NCI-H526 (cell line): ENCODE data around the gene DGLUCY.
"Not testable (repeated sequence)": the region's sequence is repeated elsewhere in the genome, so short reads cannot be mapped to it uniquely, and the experiment has no call there.

Source experiments
- DNase-seq, 2 experiments: peaks; one replicate each; lab custom pipeline; 2025; lab: John Stamatoyannopoulos, UW

Gene DGLUCY

DNA sequence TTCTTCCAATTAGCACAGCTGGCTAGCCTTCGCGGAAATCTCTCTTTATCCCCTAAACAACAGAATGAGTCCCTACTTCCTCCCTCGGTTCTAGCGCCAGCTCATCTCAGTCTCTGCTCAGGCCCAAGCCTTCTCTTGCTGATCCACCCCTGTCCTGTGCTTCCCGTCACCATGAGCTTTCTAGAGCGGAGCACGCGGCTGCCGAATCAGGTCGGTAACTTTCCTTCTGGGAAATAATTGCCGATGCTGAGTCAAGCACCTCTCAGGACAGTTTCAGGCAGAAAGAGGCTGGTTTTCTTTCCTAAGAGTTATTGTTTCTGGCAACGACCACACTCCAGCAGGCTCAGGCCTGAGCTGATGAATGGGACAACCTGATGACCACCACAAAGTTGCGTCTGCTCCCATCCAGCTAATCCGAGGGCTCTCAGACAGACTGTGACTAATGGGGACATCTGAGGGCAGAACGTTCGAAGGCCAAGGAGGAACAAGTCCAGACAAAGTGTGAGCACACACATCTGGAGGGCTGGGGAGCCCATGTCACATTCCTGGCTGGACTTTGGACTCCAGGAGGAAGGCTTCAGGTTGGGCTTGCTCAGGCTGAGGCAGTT is 144.2 kb downstream of the DGLUCY start:
- no peak for DNase-seq

DNA sequence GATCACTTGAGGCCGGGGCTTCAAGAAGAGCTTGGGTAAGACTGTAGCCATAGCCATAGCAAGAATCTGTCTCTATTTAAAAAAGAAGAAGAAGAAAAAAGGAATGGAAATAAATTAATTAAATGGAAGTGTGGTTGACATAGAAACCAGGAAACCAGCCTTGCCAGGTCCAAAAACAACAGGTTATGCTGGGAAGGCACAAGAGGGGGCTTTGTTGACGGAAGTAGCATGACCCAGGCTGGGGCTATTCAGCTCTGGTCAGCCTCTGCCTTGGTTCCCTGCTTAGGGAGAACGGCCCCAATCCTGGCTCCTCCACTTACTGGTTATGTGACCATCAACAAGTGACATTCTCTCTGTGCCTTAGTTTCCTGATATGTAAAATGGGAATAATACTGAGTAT is 145.0 kb downstream of the DGLUCY start:
- no peak for DNase-seq

DNA sequence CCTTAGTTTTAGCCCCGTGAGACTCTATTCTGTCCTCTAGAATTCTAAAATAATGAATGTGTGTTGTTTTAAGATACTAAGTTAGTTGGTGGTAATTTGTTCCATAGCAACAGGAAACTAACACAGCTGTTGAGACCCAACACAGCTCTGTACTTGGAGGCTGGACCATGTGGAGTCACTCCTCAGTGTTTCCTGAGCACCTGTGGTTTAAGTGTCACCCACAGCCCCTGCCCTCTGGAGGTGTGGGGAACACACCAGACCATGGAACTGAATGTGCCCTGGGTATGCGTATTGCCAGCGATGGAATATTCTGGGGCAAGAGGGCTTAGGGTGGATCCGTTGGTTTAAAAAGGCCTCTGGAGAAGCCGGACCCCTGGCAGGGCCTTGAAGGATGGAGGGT is 147.2 kb downstream of the DGLUCY start:
- DNase-seq, result no peak

DNA sequence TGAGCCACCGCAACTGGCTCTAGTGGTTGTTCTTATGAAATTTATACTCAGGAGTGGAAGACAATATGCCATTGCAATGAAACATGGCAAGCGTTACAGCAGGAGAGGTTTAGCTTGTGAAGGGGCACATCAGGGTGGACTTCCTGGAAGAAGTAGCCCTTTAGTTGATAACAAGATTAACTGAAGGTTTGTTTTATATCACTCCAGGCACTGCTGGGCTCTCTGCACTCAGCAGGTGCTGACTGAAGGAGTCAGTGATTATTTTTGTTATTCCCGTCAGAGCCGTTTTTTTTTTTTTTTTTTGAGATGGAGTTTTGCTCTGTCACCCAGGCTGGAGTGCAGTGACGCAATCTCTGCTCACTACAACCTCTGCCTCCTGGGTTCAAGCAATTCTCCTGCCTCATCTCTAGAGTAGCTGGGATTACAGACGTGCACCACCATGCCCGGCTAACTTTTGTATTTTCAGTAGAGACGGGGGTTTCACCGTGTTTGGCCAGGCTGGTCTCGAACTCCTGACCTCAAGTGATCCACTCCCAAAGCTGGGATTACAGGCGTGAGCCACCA is 148.2 kb downstream of the DGLUCY start:
- no peak for DNase-seq

DNA sequence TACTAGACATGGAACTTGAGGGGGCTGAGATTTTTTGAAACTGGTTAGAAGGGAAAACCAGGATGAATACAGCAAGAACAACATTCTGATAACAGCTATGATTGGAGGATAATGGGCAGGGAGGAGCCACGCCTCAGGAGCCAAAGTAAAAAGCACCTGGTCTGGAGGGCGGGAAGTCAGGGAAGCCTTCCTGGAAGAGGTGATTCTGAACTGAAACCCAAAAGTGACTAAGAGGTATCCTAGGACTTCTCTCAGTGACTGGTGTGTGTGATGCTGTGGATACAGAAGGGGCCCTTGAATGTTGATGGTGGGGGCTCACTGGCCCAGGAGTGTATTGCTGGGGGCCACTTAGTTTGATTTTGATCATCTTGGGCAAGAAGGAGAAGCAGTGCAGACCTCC is 149.5 kb downstream of the DGLUCY start:
- DNase-seq, result no peak

GRCh38 chr14:91264151-91265150 is 150.6 kb downstream of the DGLUCY start:
- peak in 1 of 2 experiments; percentile 48 for DNase-seq

DNA sequence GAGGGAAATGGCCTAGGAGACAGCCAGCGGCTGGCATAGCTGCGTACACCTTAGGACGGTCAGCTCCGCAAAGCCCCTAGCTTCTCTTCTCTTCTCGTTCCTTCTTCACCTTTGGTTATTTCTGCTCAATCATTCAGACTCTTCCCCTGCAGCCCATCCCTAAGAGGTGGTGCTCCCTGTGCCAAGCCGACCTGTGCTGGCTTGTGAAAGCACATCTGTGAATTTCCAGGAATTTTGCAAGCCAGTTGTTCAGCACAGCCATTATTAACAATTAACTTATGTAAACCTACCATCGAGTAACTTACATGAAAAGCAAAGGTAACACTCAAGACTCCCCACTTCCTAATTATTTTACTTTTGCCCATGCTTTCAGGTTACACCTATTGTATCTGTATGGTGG is 151.5 kb downstream of the DGLUCY start:
- DNase-seq, result no peak

- not testable (repeated sequence) for DNase-seq
These were observed 152.4 kb downstream of the DGLUCY start for GRCh38 chr14:91266276-91266675.

DNA sequence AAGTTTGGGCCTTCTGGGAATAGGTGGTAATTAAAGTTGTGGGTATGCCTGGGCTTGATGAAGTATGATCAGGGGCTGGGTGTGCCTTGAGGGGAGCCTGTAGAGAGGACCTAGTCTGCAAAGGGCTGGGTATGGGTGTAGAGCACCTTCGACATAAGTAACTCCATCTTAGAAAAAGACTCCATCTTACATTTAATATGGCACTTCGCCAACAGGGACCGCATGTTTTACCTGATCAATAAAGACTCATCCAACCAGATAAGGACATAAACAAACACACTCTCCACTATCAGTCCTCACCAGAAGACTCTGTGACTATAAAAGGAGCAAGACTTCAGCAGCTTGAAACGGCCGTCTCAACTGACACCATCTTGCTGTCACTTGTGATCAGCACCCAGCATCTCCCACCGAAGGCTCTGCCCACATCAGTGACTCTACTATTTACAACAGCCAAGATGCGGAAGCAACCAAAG is 154.1 kb downstream of the DGLUCY start:
- DNase-seq, result no peak

- DNase-seq, result no peak
These were observed 155.5 kb downstream of the DGLUCY start for GRCh38 chr14:91269076-91269991.

GRCh38 chr14:91270188-91270587 is 156.3 kb downstream of the DGLUCY start:
- DNase-seq, result no peak

GRCh38 chr14:91270619-91271018 is 156.7 kb downstream of the DGLUCY start:
- no peak for DNase-seq

DNA sequence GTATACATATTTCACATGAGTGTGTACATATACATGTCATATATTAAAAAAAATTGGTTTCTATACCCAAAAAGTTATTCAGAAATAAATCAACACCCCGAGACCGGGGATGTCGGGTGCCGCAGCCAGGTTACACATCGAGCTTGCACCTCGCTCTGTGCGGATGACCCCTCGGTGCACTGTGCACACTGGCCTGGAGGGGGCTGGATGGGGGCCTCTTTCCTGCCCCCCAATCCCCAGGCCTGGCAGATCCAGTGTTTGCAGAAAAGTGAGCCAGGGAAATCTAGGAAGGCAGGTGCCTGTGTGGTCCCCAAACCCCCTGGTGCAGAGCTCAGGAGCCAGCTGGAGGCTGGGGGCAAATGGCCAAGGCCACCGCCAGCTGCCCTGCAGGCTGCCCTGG is 157.8 kb downstream of the DGLUCY start:
- DNase-seq, result no peak

DNA sequence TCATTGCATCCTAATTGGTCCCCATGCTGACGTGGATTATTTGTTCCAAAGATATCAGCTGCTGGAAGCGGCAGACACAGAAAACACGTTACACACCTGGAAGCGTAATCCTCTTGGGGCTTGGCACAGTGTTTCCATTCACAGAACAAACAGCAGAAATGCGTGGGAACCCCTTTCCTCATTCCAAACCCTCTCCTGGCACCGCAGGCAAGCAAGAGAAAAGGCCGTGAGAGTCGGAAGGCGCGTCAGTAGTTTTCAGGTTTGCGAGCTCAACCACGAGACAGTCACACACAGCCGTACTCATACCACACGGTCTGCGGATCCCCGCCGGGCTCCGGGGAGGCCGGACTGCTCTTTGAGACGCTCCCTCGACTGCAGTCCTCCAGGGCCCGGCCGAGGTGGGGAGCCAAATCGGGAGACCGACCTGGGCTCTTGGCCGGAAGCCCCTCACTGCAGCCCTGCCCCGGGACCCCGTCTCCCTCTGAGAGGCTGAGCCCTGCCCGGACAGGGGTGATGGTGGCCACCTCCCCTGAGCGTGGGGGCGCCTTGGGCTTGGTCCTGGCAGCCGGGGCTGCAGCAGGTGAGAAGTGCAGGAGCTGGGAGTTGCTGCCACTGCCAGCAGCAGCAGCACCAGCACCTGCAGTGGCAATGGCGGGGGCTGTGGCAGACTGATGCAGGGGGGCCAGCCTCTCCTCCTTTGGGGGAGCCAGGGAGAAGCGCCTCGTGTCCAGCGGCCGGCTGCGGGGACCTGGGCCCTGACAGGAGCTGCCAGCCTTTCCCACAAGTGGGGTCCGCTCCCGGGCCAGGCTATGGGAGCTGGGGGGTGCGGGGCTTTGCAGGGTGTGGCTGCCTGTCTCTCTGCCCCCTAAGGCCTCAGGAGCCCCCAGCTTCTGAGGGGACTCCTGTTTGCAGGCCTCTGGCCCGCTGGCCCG is 158.7 kb downstream of the DGLUCY start:
- no peak for DNase-seq

- no peak for DNase-seq
These were observed 159.5 kb downstream of the DGLUCY start for GRCh38 chr14:91273273-91273884.

GRCh38 chr14:91273885-91274273 is 160.0 kb downstream of the DGLUCY start:
- no peak for DNase-seq

GRCh38 chr14:91274796-91275195 is 160.9 kb downstream of the DGLUCY start:
- no peak for DNase-seq
